BE2C (cell line): Measurements from ENCODE around the gene MAPK13.

Experiments used
- DNase-seq: peaks from one replicate; pipeline ENCODE4 v3.0.0-alpha.2; 2020
- H3K27me3 ChIP-seq: fragments of 250-450 bp; sonication (Bioruptor Pico); 2 replicates; pipeline ENCODE4 v1.5.1; 2020; ENCODE audit warnings: mild to moderate bottlenecking
- H3K36me3 ChIP-seq: fragments of 250-450 bp; sonication (Bioruptor Pico); 2 replicates; pipeline ENCODE4 v1.5.1; 2020; ENCODE audit warnings: mild to moderate bottlenecking
- H3K4me1 ChIP-seq: fragments of 250-450 bp; sonication (Bioruptor Pico); 2 replicates; pipeline ENCODE4 v1.5.1; 2020
- H3K4me3 ChIP-seq: 2 replicates; pipeline ENCODE4 v1.5.1; 2011; ENCODE audit warnings: low read depth, low read length
- H3K9me3 ChIP-seq: fragments of 250-450 bp; sonication (Bioruptor Pico); 2 replicates; pipeline ENCODE4 v1.5.1; 2020
- CTCF ChIP-seq: IDR thresholded peaks from 2 replicates; pipeline ENCODE4 v1.5.1; 2012; ENCODE audit warnings: mild to moderate bottlenecking, low read depth, low read length

Gene MAPK13

GRCh38 chr6:36170704-36171103 lies 40.4 kb downstream of the MAPK13 start:
- Histone ChIP-seq H3K4me3 (no peak overlapping the region), H3K36me3 (no peaks in the 10 kb centered on the region), H3K4me1 (no peaks in the 10 kb centered on the region), H3K9me3 (no peaks in the 10 kb centered on the region), H3K27me3 (no peaks in the 10 kb centered on the region)
- no peak for DNase-seq
- no peak for TF ChIP-seq CTCF

- TF ChIP-seq CTCF, result no peak
- Histone ChIP-seq H3K27me3 (no peaks in the 10 kb centered on the region), H3K4me3 (no peak overlapping the region), H3K4me1 (no peaks in the 10 kb centered on the region), H3K9me3 (no peaks in the 10 kb centered on the region), H3K36me3 (no peaks in the 10 kb centered on the region)
- no peak for DNase-seq
These were observed 41.3 kb downstream of the MAPK13 start for GRCh38 chr6:36171573-36171972.

GRCh38 chr6:36177166-36177565 lies 46.9 kb downstream of the MAPK13 start:
- Histone ChIP-seq H3K4me1 (no peaks in the 10 kb centered on the region), H3K9me3 (peaks cover 3% of the 10 kb centered on the region), H3K36me3 (no peaks in the 10 kb centered on the region), H3K27me3 (no peaks in the 10 kb centered on the region), H3K4me3 (no peak overlapping the region)
- DNase-seq, result no peak
- TF ChIP-seq CTCF, result no peak

GRCh38 chr6:36178544-36178943 lies 48.2 kb downstream of the MAPK13 start:
- DNase-seq, result no peak
- TF ChIP-seq CTCF, result no peak
- no peaks in the 10 kb centered on the region for H3K27me3 ChIP-seq
- H3K9me3 ChIP-seq, result peaks cover 3% of the 10 kb centered on the region
- H3K4me3 ChIP-seq, result no peak overlapping the region
- H3K4me1 ChIP-seq, result no peaks in the 10 kb centered on the region
- H3K36me3 ChIP-seq, result no peaks in the 10 kb centered on the region

- no peak overlapping the region for H3K4me3 ChIP-seq
- TF ChIP-seq CTCF, result no peak
- H3K36me3 ChIP-seq, result no peaks in the 10 kb centered on the region
- DNase-seq, result no peak
- peaks cover 3% of the 10 kb centered on the region for H3K9me3 ChIP-seq
- no peaks in the 10 kb centered on the region for H3K4me1 ChIP-seq
- no peaks in the 10 kb centered on the region for H3K27me3 ChIP-seq
These were observed 49.8 kb downstream of the MAPK13 start for GRCh38 chr6:36180126-36180525.

GRCh38 chr6:36184311-36184710 lies 54.0 kb downstream of the MAPK13 start:
- no peaks in the 10 kb centered on the region for H3K4me1 ChIP-seq
- no peaks in the 10 kb centered on the region for H3K27me3 ChIP-seq
- no peak for TF ChIP-seq CTCF
- no peak for DNase-seq
- no peaks in the 10 kb centered on the region for H3K36me3 ChIP-seq
- no peaks in the 10 kb centered on the region for H3K9me3 ChIP-seq
- H3K4me3 ChIP-seq, result no peak overlapping the region
